ENCODE data around the gene KNCN.

DNA sequence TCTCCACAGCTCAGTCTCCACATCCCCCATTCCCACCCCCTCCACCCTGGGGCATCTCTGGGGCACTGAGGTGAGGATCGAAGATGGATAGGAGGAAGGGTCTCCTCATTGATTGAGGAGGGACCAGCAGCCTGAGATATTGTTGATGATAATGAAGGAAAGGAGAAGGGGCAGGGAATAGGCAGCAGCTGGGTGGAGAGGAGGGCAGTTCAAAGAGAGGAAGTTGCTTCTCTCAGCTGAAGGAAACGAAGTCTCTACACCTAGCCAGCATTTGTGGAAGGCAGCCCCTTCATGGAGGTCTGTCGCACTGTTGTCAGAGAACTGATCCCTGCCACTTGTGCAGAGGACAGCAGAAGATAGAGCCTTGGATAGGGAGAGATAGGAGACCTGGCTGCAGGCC, 5.7 kb downstream of the KNCN start:
- no peak for TF ChIP-seq POLR2A (IDR thresholded peaks at IDR 0.05)
- TF ChIP-seq, protein P1, sequence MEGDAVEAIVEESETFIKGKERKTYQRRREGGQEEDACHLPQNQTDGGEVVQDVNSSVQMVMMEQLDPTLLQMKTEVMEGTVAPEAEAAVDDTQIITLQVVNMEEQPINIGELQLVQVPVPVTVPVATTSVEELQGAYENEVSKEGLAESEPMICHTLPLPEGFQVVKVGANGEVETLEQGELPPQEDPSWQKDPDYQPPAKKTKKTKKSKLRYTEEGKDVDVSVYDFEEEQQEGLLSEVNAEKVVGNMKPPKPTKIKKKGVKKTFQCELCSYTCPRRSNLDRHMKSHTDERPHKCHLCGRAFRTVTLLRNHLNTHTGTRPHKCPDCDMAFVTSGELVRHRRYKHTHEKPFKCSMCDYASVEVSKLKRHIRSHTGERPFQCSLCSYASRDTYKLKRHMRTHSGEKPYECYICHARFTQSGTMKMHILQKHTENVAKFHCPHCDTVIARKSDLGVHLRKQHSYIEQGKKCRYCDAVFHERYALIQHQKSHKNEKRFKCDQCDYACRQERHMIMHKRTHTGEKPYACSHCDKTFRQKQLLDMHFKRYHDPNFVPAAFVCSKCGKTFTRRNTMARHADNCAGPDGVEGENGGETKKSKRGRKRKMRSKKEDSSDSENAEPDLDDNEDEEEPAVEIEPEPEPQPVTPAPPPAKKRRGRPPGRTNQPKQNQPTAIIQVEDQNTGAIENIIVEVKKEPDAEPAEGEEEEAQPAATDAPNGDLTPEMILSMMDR (IDR thresholded peaks at IDR 0.05), result no peak
